Epithelial cell of alveolus of lung (primary cell): Measurements from ENCODE around the gene RHOJ. TPM values are rescaled to one million over a fixed set of nuclear protein-coding genes. Genes with fewer than 3 reads are reported as not detected.

Source experiments
- total RNA-seq: library from RNA; depleted of rRNA; stranded (reverse); fragments of >200 nt; gene quantifications from 2 replicates; pipeline ENCODE4 v1.2.1, GENCODE V29; 2015

RHOJ gene
- 1.4 and 5.3 TPM in 2 replicates for total RNA-seq

DNA sequence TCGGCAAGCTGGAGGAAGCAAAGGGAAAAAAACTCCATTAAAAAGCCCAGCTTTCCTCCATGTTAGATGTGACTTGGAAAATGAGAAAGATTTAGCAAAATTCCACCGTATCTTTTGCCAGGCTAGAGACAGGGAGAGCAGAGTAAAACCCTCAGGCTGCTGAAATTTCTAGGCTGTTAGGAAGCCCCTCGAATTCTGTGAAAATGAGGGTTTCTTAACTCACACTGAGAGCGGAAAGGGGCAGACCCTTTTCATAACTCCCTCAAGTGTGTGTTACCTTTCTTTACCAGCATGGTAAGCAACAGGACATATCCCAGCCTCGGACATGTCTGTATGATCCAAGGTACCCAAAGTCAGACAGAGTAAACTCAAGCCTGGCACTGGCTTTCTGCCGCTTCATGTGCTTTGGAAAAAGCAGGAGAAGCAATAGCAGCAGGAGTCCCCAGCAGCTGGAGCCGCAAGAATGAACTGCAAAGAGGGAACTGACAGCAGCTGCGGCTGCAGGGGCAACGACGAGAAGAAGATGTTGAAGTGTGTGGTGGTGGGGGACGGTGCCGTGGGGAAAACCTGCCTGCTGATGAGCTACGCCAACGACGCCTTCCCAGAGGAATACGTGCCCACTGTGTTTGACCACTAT lies at the start of gene RHOJ:
Gene RHOJ (plus strand): TSS at position 37 of the 637 bp plus-strand sequence. CDS start 427 bp downstream, at position 464.

GRCh38 chr14:63318835-63319234 lies 114.6 kb downstream of the RHOJ start, which contains the start of gene GPHB5:
TSS of gene GPHB5 (minus strand) at chr14:63318935. CDS start at chr14:63317849, 1,086 bp downstream.

Other genes with a start within 250 kb of the RHOJ start
- 0.13 and 0.24 TPM in 2 replicates for gene KCNH5, start 159.0 kb upstream of the RHOJ start, total RNA-seq
- gene GPHB5, start 114.5 kb downstream of the RHOJ start, total RNA-seq, result not detected in 2 replicates